ENCODE results near the gene TMEM247. TPM values are rescaled to one million over a fixed set of nuclear protein-coding genes. Genes with fewer than 3 reads are reported as not detected.
"Not testable (repeated sequence)": the region's sequence is repeated elsewhere in the genome, so short reads cannot be mapped to it uniquely, and the experiment has no call there.

TMEM247 gene
- total and polyA plus RNA-seq, 4 experiments from 2014 or later: not detected

DNA sequence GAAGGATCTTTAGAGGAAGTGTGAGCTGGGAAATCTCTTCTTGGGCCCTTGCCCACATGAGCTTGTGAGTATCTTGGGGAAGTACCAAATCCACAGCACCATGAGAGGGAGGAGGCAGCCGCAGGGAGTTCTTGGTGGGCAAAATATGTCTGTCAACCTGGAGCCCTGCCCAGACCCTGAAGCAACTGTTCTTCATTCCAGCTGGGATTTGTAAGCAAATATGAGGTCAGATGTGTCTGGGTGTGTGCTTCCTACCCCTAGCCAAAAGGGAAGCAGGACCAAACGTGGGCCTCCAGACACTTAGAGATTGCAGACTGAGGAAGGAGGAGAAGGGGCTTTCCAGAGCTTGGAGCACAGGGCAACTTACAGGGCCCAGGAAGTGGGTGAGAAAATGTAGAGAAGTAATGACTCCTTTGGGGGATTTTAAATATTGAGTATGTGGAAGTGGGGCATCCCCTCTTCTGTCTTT, 41.9 kb downstream of the TMEM247 start:
- CTCF ChIA-PET (ENCODE audit: partially characterized antibody): no interaction called here
- Histone ChIP-seq H3K9me3 (ENCODE audit: control insufficient read depth in 1 of 2, low read length in 2 of 2) (peaks cover 0 to 1% of the 10 kb centered on the region in 2 donors), H3K27ac (ENCODE audit: low read depth, low read length) (no peak overlapping the region), H3K36me3 (ENCODE audit: insufficient read depth, low read length) (no peaks in the 10 kb centered on the region), H3K4me3 (ENCODE audit: low read length in 2 of 2) (no peak overlapping the region), H3K27me3 (ENCODE audit: insufficient read depth, low read length) (no peaks in the 10 kb centered on the region), H3K4me1 (ENCODE audit: insufficient read depth, low read length) (no peaks in the 10 kb centered on the region)
- H3K36me3 Mint-ChIP-seq: peaks cover 6 to 7% of the 10 kb centered on the region in 2 donors
- H3K27ac Mint-ChIP-seq: peak overlapping the region in 1 of 7 donors; percentile 10
- intact Hi-C loops (cut with micrococcal nuclease): no loop called here
- H3K4me1 Mint-ChIP-seq: peaks cover 5 to 12% (median 10%) of the 10 kb centered on the region in 4 donors
- H3K4me3 Mint-ChIP-seq: no peak overlapping the region
- no peaks in the 10 kb centered on the region for H3K27me3 Mint-ChIP-seq
- H3K9me3 Mint-ChIP-seq: peaks cover 0 to 14% (median 6%) of the 10 kb centered on the region in 8 donors
- no peak for DNase-seq
- POLR2A ChIA-PET (ENCODE audit: partially characterized antibody): no interaction called here

DNA sequence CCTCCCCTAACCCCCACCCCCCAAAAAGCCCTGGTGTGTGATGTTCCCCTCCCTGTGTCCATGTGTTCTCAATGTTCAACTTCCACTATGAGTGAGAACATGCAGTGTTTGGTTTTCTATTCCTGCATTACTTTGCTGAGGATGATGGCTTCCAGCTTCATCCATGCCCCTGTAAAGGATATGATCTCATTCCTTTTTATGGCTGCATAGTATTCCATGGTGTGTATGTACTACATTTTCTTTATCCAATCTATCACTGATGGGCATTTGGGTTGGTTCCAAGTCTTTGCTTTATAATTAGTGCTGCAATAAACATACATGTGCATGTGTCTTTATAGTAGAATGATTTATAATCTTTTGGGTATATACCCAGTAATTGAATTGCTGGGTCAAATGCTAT, 43.0 kb downstream of the TMEM247 start:
- H3K27me3 ChIP-seq (ENCODE audit: insufficient read depth, low read length); DNase-seq; intact Hi-C loops (cut with micrococcal nuclease); H3K9me3 Mint-ChIP-seq; H3K36me3 ChIP-seq (ENCODE audit: insufficient read depth, low read length); H3K27ac ChIP-seq (ENCODE audit: low read depth, low read length); H3K27ac Mint-ChIP-seq; H3K4me3 Mint-ChIP-seq; H3K4me1 ChIP-seq (ENCODE audit: insufficient read depth, low read length); CTCF ChIA-PET (ENCODE audit: partially characterized antibody); H3K27me3 Mint-ChIP-seq; H3K4me3 ChIP-seq (ENCODE audit: low read length in 2 of 2); H3K9me3 ChIP-seq (ENCODE audit: control insufficient read depth in 1 of 2, low read length in 2 of 2); POLR2A ChIA-PET (ENCODE audit: partially characterized antibody): not testable (repeated sequence)
- Mint-ChIP-seq H3K36me3 (peaks cover 3 to 13% of the 10 kb centered on the region in 2 donors), H3K4me1 (peaks cover 5 to 12% (median 10%) of the 10 kb centered on the region in 4 donors)

DNA sequence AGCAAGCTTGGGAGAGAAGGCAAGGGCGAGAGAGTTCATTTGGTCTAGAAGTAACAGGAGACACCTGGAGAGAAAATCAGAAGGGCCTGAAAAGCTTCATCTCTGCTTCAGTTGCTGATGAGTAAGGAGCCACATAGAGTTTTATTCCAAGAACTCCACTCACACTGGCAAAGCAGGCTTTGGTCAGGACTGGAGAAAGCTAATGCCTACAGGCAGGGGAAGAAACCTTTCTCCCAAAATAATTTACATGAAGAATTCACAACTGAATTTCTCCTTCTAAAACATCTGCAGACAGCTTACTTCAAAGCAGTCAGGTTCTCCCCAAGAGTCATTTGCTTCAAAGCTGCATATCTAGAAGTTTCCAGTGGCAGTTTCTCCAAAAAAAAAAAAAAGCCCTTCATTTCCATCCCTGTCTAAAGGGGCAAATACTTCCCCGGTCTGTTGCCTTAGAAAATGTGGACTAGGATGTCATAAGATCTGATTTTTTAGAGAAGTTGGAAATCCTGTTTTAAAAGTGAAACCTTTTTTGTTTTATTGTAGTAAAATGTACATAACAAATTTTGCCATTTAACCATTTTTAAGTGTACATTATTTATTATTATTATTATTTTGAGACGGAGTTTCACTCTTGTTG, 46.3 kb downstream of the TMEM247 start:
- H3K9me3 ChIP-seq (ENCODE audit: control insufficient read depth in 1 of 2, low read length in 2 of 2): no peaks in the 10 kb centered on the region
- POLR2A ChIA-PET (ENCODE audit: partially characterized antibody): no interaction called here
- CTCF ChIA-PET (ENCODE audit: partially characterized antibody): no interaction called here

DNA sequence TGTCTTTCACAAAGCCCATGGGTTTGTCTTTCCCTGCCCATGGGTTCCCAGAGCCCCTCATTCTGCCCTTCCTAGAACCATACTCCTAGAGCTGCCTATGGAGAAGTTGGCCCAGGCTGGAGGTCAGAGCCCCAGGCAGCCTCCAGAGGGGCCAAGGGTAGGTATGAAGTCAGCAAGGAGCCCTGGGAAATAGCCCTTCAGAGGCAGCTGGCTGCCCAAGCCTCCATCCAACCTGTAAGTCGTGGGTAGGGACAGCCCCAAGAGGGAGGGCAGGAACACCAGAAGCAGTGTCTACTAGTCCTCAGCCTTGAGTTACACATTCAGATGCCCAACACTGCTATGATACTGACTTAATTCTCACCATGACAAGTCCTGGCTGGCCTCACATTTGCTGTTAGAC, 49.5 kb downstream of the TMEM247 start:
- no peaks in the 10 kb centered on the region for H3K4me1 ChIP-seq (ENCODE audit: insufficient read depth, low read length)
- ChIA-PET POLR2A (ENCODE audit: partially characterized antibody) (no interaction called here), CTCF (ENCODE audit: partially characterized antibody) (no interaction called here)
- Mint-ChIP-seq H3K27ac (no peak overlapping the region), H3K9me3 (no peaks in the 10 kb centered on the region), H3K4me1 (peaks cover 0 to 1% (median under 1%) of the 10 kb centered on the region in 4 donors), H3K27me3 (no peaks in the 10 kb centered on the region), H3K4me3 (no peak overlapping the region), H3K36me3 (peaks cover 18 to 32% of the 10 kb centered on the region in 2 donors)
- no peaks in the 10 kb centered on the region for H3K9me3 ChIP-seq (ENCODE audit: control insufficient read depth in 1 of 2, low read length in 2 of 2)
- no peaks in the 10 kb centered on the region for H3K36me3 ChIP-seq (ENCODE audit: insufficient read depth, low read length)
- H3K27me3 ChIP-seq (ENCODE audit: insufficient read depth, low read length): no peaks in the 10 kb centered on the region
- DNase-seq: no peak
- no peak overlapping the region for H3K27ac ChIP-seq (ENCODE audit: low read depth, low read length)
- intact Hi-C loops (cut with micrococcal nuclease): no loop called here
- no peak overlapping the region for H3K4me3 ChIP-seq (ENCODE audit: low read length in 2 of 2)

More for the DNA sequence above, 46.3 kb downstream of the TMEM247 start:
- Mint-ChIP-seq H3K9me3 (no peaks in the 10 kb centered on the region), H3K4me1 (peaks cover 5 to 12% (median 10%) of the 10 kb centered on the region in 4 donors), H3K27me3 (no peaks in the 10 kb centered on the region), H3K4me3 (no peak overlapping the region), H3K36me3 (peaks cover 9 to 18% of the 10 kb centered on the region in 2 donors), H3K27ac (no peak overlapping the region)
- H3K27ac ChIP-seq (ENCODE audit: low read depth, low read length): no peak overlapping the region
- H3K4me1 ChIP-seq (ENCODE audit: insufficient read depth, low read length): no peaks in the 10 kb centered on the region
- H3K27me3 ChIP-seq (ENCODE audit: insufficient read depth, low read length): no peaks in the 10 kb centered on the region
- DNase-seq: no peak
- intact Hi-C loops (cut with micrococcal nuclease): no loop called here
- no peaks in the 10 kb centered on the region for H3K36me3 ChIP-seq (ENCODE audit: insufficient read depth, low read length)
- H3K4me3 ChIP-seq (ENCODE audit: low read length in 2 of 2): no peak overlapping the region

DNA sequence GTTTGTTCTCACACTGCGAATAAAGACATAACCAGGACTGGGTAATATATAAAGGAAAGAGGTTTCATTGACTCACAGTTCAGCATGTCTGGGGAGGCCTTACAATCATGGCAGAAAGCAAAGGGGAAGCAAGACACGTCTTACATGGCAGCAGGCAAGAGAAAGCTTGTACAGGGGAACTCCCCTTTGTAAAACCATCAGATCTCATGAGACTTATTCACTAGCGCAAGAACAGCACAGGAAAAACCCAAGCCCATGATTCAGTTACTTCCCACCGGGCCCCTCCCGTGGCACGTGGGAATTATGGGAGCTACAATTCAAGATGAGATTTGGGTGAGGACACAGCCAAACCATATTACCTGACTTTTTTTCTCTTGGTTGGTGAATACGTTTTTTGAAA, 51.3 kb downstream of the TMEM247 start:
- intact Hi-C loops (cut with micrococcal nuclease): no loop called here
- POLR2A ChIA-PET (ENCODE audit: partially characterized antibody): interaction anchor here (0.8 kb wide), 1 partner anchor 10 kb away, joined by 4 read pairs; no protein-coding TSS in a partner anchor
- DNase-seq: no peak

DNA sequence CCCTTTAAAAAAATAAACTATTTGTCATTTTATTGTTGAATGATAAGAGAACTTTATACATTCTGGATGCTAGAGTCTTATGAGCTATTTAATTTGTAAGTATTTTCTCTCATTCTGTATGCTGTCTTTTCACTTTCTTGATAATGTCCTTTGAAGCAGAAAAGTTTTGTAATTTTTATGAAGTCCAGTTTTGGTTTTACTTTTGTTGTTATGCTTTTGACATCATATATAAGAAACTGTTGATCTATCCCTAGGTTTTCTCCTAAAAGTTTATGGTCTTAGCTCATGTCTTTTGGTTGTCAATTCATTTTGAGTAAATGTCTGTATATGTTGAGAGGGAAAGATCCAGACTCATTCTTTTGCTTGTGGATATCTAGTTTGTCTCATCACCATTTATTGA, 52.5 kb downstream of the TMEM247 start:
- Histone ChIP-seq H3K27me3 (ENCODE audit: insufficient read depth, low read length) (no peaks in the 10 kb centered on the region), H3K4me3 (ENCODE audit: low read length in 2 of 2) (no peak overlapping the region), H3K4me1 (ENCODE audit: insufficient read depth, low read length) (peaks cover 25% of the 10 kb centered on the region), H3K36me3 (ENCODE audit: insufficient read depth, low read length) (no peaks in the 10 kb centered on the region), H3K9me3 (ENCODE audit: control insufficient read depth in 1 of 2, low read length in 2 of 2) (no peaks in the 10 kb centered on the region), H3K27ac (ENCODE audit: low read depth, low read length) (no peak overlapping the region)
- H3K4me3 Mint-ChIP-seq: no peak overlapping the region
- ChIA-PET POLR2A (ENCODE audit: partially characterized antibody) (no interaction called here), CTCF (ENCODE audit: partially characterized antibody) (interaction anchor here (2.0 kb wide), 1 partner anchor 8 kb away, joined by 8 read pairs; no protein-coding TSS in a partner anchor)
- no peaks in the 10 kb centered on the region for H3K27me3 Mint-ChIP-seq
- intact Hi-C loops (cut with micrococcal nuclease): no loop called here
- no peak overlapping the region for H3K27ac Mint-ChIP-seq
- no peaks in the 10 kb centered on the region for H3K9me3 Mint-ChIP-seq
- peaks cover 20 to 24% of the 10 kb centered on the region in 2 donors for H3K36me3 Mint-ChIP-seq
- peaks cover 18 to 29% (median 24%) of the 10 kb centered on the region in 4 donors for H3K4me1 Mint-ChIP-seq
- no peak for DNase-seq

More for the DNA sequence above, 51.3 kb downstream of the TMEM247 start:
- Histone ChIP-seq H3K4me3 (ENCODE audit: low read length in 2 of 2) (no peak overlapping the region), H3K9me3 (ENCODE audit: control insufficient read depth in 1 of 2, low read length in 2 of 2) (no peaks in the 10 kb centered on the region), H3K27ac (ENCODE audit: low read depth, low read length) (no peak overlapping the region), H3K36me3 (ENCODE audit: insufficient read depth, low read length) (no peaks in the 10 kb centered on the region), H3K4me1 (ENCODE audit: insufficient read depth, low read length) (peaks cover 17% of the 10 kb centered on the region), H3K27me3 (ENCODE audit: insufficient read depth, low read length) (no peaks in the 10 kb centered on the region)
- Mint-ChIP-seq H3K27me3 (no peaks in the 10 kb centered on the region), H3K4me3 (no peak overlapping the region), H3K9me3 (no peaks in the 10 kb centered on the region), H3K36me3 (peaks cover 21 to 27% of the 10 kb centered on the region in 2 donors), H3K27ac (no peak overlapping the region), H3K4me1 (peaks cover 12 to 19% (median 16%) of the 10 kb centered on the region in 4 donors)
- CTCF ChIA-PET (ENCODE audit: partially characterized antibody): interaction anchor here (0.9 to 2.0 kb wide), 2 partner anchors 10 to 63 kb away, joined by 3 to 8 read pairs; no protein-coding TSS in a partner anchor
